HG03520 (cell line): Measurements from ENCODE around the gene NABP2.
"Not testable (repeated sequence)": the region's sequence is repeated elsewhere in the genome, so short reads cannot be mapped to it uniquely, and the experiment has no call there.

Source experiments
- ATAC-seq: cut with Tn5 transposase; IDR thresholded peaks from one replicate; pipeline ENCODE4 v1.9.1; 2021; ENCODE audit warnings: mild to moderate bottlenecking, moderate library complexity; ENCODE audit not compliant: unreplicated experiment

The NABP2 gene

GRCh38 chr12:56224102-56224701 lies at the start of gene NABP2:
NABP2 (plus strand) TSS chr12:56224342; CDS start chr12:56224857, 515 bp downstream.
- peak; percentile 74 for ATAC-seq

GRCh38 chr12:56178347-56178746 lies 45.8 kb upstream of the NABP2 start:
- no peak for ATAC-seq

DNA sequence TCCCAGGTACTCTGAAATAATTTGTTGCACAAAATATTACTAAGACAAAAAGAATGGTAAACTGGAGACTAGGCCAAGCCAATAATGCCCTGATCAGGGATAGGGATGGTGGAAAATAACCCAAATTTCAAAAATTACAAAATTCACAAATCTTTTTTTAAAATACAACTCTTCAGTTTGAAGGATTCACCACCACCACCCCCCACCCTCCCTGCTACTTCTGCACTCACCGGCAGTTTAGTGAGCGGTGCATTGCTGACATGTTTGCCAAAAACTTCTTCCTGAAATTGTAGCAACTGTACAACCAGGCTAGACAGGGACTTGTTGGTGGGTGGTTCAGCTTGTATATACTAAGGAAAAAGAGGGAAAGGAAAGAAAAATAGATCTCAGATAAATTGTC lies 37.2 kb upstream of the NABP2 start:
- ATAC-seq, result no peak

DNA sequence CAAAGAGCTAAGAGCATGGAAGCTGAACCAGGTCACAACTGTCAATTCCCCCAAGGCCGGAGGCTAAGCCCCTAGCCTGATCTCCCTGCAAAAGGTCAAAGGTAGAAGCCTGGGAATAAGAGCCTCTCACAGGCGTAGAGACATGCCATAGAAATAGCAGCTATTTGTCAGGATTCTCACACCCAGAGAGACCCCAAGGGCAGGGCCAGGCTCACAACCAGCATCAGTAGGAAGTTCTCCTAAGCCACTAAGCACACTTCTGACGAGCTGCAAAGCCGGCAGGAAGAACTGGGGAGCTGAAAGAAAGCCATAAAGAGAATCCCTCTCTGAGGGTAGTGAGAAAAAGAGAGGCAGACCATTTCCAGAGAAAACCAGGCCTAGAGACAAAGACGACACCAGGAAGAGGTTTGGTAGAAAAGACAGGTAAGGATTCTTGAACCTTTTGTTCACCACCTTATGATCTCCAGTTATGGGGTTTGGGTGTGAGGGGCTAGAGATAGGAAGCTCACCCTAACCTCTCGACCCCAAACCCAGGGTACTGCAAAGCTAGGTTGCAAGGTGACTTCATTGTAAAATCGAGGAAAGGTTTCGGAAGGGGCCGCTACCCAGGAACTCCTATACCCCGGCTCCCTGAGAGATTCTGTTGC lies 35.9 kb upstream of the NABP2 start:
- ATAC-seq, result no peak

DNA sequence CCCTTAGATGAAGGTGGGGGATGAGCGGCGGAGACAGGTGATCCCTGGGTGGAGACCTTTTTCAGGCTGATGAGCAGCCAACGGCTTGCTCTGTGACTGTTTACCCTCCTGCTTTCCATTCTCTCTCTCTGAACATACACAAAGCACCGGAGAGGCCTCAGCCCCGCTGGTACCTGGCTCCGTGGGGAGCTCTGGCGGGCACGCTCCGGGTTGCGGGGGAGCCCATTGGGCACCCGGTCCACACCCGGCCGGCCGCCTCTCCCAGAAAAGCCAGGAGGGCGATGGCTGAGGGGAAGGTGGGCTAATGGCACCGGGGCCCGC lies 35.4 kb upstream of the NABP2 start:
- ATAC-seq, result peak; percentile 2

GRCh38 chr12:56189099-56189917 lies 34.8 kb upstream of the NABP2 start, which contains the start of gene SMARCC2:
SMARCC2 (minus strand) TSS chr12:56189483; CDS start chr12:56189461, 22 bp downstream.
- peak; percentile 59 for ATAC-seq

DNA sequence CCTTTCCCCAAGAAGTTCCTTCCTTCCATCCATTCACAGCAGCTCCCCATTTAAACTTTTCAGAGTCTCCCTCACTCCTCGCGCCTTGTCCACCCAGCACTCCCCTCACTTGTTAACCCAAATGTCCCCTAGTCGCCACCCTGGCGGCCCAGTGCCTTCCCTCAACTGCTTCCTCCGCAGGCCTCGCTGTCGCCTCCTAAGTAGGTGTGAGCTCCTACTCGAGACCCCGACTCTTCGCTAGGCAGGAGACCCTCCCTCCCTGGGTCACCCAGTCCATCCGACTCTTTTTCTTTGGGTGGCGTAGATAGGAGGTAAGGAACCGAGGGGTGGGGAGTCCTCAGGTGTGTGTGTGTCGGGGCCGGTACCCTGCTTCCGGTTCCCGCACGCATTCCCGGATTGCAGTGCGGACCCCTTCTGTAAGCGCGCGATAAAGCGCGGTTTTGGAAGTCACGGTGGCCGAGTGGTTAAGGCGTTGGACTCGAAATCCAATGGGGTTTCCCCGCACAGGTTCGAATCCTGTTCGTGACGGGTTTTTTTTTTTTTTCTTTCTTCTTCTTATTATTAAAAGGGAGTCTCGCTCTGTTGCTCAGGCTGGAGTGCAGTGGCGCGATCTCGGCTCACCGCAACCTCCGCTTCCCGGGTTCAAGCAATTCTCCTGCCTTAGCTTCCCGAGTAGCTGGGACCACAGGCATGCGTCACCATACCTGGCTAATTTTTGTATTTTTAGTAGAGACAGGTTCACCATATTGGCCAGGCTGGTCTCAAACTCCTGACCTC lies 34.0 kb upstream of the NABP2 start:
- peak; percentile 18 for ATAC-seq

DNA sequence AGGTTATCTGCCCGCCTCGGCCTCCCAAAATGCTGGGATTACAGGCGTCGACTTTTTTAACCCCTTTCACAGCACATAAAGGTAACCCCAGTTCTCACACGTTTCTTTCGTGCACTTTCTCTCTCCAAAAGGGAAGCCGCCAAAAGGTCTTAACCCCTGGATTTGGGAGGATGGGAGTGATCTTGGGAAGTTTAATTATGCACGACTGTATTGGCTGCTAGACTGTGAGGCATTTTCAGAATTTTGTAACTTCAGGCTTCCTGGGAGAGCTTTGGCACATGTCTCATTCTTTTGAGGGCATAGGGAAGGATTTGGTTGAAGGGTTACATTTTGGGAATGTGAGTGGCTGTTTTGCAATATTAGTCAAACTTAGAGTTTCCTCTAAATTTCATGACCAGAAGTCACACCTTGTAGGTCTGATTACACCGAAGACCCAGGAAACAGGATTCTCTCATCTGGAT lies 33.4 kb upstream of the NABP2 start:
- ATAC-seq, result no peak

GRCh38 chr12:56192582-56192981 lies 31.6 kb upstream of the NABP2 start:
- ATAC-seq, result no peak

GRCh38 chr12:56193025-56193578 lies 31.0 kb upstream of the NABP2 start:
- ATAC-seq, result no peak

DNA sequence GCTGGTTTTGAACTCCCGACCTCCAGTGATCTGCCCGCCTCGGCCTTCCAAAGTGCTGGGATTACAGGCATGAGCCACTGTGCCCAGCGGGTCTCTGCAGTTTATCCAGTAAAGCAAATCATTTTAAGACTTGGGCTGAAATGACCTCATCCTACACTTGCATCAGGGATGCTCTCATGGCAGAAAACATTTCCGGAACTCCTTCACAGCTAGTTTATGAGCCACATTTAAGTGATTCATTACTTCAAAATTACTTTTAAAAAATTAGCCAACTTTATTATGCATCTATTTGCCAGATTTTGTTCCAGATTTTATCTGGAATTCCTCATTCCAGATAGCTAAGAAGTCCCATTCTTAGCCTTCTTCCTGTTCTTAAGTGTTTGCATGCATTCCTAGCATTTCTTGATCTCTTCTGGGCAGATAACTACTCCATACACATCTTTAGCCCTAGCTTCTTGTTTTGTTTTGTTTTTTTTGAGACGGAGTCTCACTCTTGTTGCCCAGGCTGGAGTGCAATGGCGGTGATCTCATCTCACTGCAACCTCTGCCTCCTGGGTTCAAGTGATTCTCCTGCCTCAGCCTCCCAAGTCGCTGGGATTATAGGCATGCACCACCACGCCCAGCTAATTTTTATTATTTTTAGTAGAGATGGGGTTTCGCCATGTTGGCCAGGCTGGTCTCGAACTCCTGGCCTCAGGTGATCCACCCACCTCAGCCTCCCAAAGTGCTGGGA lies 27.2 kb upstream of the NABP2 start:
- not testable (repeated sequence) for ATAC-seq

- no peak for ATAC-seq
These were observed 26.1 kb upstream of the NABP2 start for GRCh38 chr12:56197921-56198635.

GRCh38 chr12:56198836-56199235 lies 25.3 kb upstream of the NABP2 start:
- ATAC-seq, result no peak

DNA sequence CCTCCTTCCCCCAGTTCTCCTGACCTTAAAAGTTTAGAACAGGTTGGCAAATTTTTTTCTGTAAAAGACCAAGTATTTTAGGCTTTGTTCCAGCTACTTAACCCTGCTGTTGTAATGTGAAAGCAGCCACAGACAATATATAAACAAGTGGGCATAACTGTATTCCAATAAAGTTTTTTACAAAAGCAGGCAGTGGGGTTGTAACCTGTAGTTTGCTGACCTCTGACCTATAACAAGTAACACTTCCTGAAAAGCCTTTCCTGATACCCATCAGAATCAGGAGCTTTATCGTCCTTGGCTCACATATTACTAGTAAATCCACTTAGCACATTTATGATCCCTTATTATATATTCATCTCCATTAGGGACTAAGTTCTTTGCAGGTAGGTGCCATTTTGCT lies 21.8 kb upstream of the NABP2 start:
- ATAC-seq, result no peak

- ATAC-seq, result no peak
These were observed 21.3 kb upstream of the NABP2 start for GRCh38 chr12:56202838-56203237.

- no peak for ATAC-seq
These were observed 19.9 kb upstream of the NABP2 start for GRCh38 chr12:56204275-56204674.

DNA sequence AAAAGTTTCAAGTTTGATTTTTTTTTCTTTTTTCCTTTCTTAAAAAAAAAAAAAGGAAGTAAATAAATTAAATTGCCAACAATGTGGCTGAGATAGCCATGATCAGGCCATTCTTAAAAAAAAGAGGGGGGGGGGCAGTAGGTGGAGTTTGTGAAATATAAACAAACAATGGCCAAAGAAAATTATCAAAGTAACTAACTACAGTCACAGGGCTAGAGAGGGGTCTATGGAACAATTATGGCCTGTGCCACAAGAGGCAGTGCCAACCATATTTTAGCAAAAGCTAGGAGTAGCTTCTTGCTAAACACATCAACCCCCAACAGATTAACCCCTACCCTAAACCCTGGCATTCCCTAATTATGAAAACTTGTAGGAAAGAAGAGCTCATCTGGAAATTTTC lies 18.7 kb upstream of the NABP2 start:
- no peak for ATAC-seq

- ATAC-seq, result no peak
These were observed 17.5 kb upstream of the NABP2 start for GRCh38 chr12:56206452-56207166.

DNA sequence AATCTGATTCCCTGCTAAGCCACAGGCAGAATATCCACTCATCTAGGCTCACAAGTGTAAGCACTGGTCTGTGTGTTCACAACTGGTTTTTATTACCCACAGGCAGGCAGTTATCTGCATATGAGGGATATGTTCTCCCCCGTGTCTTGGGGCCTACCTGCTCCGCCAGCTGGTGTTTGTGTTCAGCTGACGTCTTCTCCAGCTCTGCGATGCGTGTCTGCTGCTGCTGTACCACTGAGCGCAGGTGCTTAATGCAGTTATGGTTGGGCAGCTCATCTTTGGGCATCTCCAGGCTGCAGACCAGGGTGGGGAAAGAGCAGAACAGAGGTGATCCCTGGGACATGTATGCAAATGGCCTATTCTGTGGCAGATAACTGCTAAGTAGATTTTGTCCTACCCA lies 16.1 kb upstream of the NABP2 start:
- no peak for ATAC-seq
